K562 (cell line): Measurements from ENCODE around the gene SLC23A2. TPM values are rescaled to one million over a fixed set of nuclear protein-coding genes. Genes with fewer than 3 reads are reported as not detected.
"Not testable (repeated sequence)": the region's sequence is repeated elsewhere in the genome, so short reads cannot be mapped to it uniquely, and the experiment has no call there.

ENCODE experiments used
- ATAC-seq: fragments of 200-7000 bp; cut with Tn5 transposase; 3 replicates; pipeline ENCODE4 v1.9.1; 2020; ENCODE audit warnings: moderate library complexity
- BruUV-seq: library from RNA; stranded (reverse); fragments of 400-500 nt; replicated peaks from 2 replicates; lab custom pipeline; 2021; lab: Mats Ljungman, UMichigan
- CTCF ChIA-PET: fragments of 300-600 bp; formaldehyde crosslinking; extraction: SDS; loops from one replicate; lab custom pipeline; 2021; ENCODE audit warnings: low intra/inter-chr PET ratio; lab: Yijun Ruan, JAX
- POLR2A ChIA-PET: fragments of 300-600, 350-650 bp; sonication (Branson Sonifier 250); formaldehyde crosslinking; extraction: SDS; loops from one replicate; lab custom pipeline; 2021; ENCODE audit warnings: antibody characterized with exemption, inconsistent platforms; lab: Yijun Ruan, JAX
- DNase-seq, 4 experiments: peaks; one replicate each; pipeline versions ENCODE4 v3.0.0 to v3.0.0-alpha.2; 2011 to 2018; ENCODE audit warnings: low spot score in 3 of 4, mixed read lengths in 3 of 4; ENCODE audit errors: extremely low read depth in 1 of 4
- FAIRE-seq: peaks from 2 replicates; lab custom pipeline; 2011; peaks lifted over from hg19 to GRCh38; lab: Jason Lieb, UNC
- H2AFZ ChIP-seq: 2 replicates; pipeline ENCODE4 v1.6.0; 2011; ENCODE audit warnings: low read depth, low read length, control low read depth, inconsistent platforms
- H3K27ac ChIP-seq: fragments of 200-600 bp; 3 replicates; pipeline ENCODE4 v1.8.0; 2011; ENCODE audit warnings: low read depth, mild to moderate bottlenecking, control low read depth, inconsistent platforms, low read length, moderate library complexity, mixed read lengths; ENCODE audit errors: extremely low read depth
- H3K27me3 ChIP-seq, 2 experiments: fragments of 300-600 bp in 1 of 2; 2 replicates in 1 of 2; 3 replicates in 1 of 2; pipeline versions ENCODE4 v1.6.0 to v1.8.0; 2011; ENCODE audit warnings: inconsistent platforms in 2 of 2, low read length in 2 of 2, mild to moderate bottlenecking in 1 of 2, mixed read lengths in 1 of 2, moderate library complexity in 1 of 2; ENCODE audit not compliant: control insufficient read depth in 2 of 2, insufficient read depth in 2 of 2
- H3K36me3 ChIP-seq: fragments of 300-600 bp; 3 replicates; pipeline ENCODE4 v1.8.0; 2011; ENCODE audit warnings: mild to moderate bottlenecking, low read length, inconsistent platforms; ENCODE audit not compliant: control insufficient read depth, insufficient read depth
- H3K4me1 ChIP-seq, 2 experiments: fragments of 200-600 bp in 1 of 2; replicated peaks in 1 of 2; 2 replicates in 1 of 2; 3 replicates in 1 of 2; pipeline versions ENCODE4 v1.5.1 to v1.8.0; 2011; ENCODE audit warnings: inconsistent platforms in 2 of 2, low read length in 2 of 2, mild to moderate bottlenecking in 1 of 2, mixed read lengths in 1 of 2, moderate library complexity in 1 of 2; ENCODE audit not compliant: control insufficient read depth in 2 of 2, insufficient read depth in 2 of 2
- H3K4me2 ChIP-seq: 2 replicates; pipeline ENCODE4 v1.6.1; 2011; ENCODE audit warnings: low read length, control low read depth, inconsistent platforms, mixed read lengths; ENCODE audit not compliant: insufficient read depth
- H3K4me3 ChIP-seq: fragments of 200-600 bp; sonication (generic), shearing (Covaris generic); 2 replicates; pipeline ENCODE4 v1.5.1; 2016; ENCODE audit warnings: control low read depth, inconsistent platforms
- H3K79me2 ChIP-seq: fragments of 200-600 bp; 3 replicates; pipeline ENCODE4 v1.8.0; 2011; ENCODE audit warnings: low read length, inconsistent platforms; ENCODE audit not compliant: control insufficient read depth, insufficient read depth
- H3K9ac ChIP-seq, 2 experiments: 2 replicates each; pipeline versions ENCODE4 v1.6.0 to v1.6.1; 2011; ENCODE audit warnings: low read depth in 2 of 2, low read length in 2 of 2, control low read depth in 1 of 2, inconsistent platforms in 1 of 2, mild to moderate bottlenecking in 1 of 2, mixed read lengths in 1 of 2; ENCODE audit not compliant: insufficient read depth in 1 of 2
- H3K9me1 ChIP-seq: one replicate; pipeline ENCODE4 v1.6.0; 2011; ENCODE audit warnings: inconsistent platforms, mild to moderate bottlenecking, low read length, moderate library complexity; ENCODE audit not compliant: control insufficient read depth, insufficient read depth
- H3K9me3 ChIP-seq: replicated peaks from 2 replicates; pipeline ENCODE4 v1.5.1; 2011; ENCODE audit warnings: low read depth, low read length, inconsistent platforms; ENCODE audit not compliant: control insufficient read depth, insufficient read depth
- H4K20me1 ChIP-seq: replicated peaks from 2 replicates; pipeline ENCODE4 v1.6.1; 2011; ENCODE audit warnings: low read length, inconsistent platforms, mixed read lengths; ENCODE audit not compliant: control insufficient read depth, insufficient read depth
- HNRNPLL ChIP-seq: fragments of 200-400 bp; formaldehyde crosslinking; IDR thresholded peaks from 2 replicates; pipeline ENCODE4 v1.6.1; 2017; ENCODE audit warnings: low read length, low read depth, mild to moderate bottlenecking; ENCODE audit not compliant: poor library complexity, severe bottlenecking
- KDM1A ChIP-seq, 2 experiments: fragments of 450-650 bp; IDR thresholded peaks; 2 replicates each; pipeline ENCODE4 v1.6.1; 2016; ENCODE audit warnings: mild to moderate bottlenecking in 2 of 2
- whole genome bisulfite sequencing: fragments of 100-300 bp; shearing (Covaris generic); methylation state at CpG from one replicate; pipeline ENCODE4 v1.1.6; 2016; ENCODE audit warnings: low coverage, mixed read lengths; ENCODE audit not compliant: insufficient coverage; ENCODE audit errors: missing lambda C conversion rate; 5-methylcytosine and 5-hydroxymethylcytosine counted together
- in situ Hi-C: fragments of 300-500 bp; cut with MboI; formaldehyde crosslinking; loops from 4 replicates; pipeline ENCODE4 v1.15.0; 2018; ENCODE audit warnings: inconsistent platforms, mixed read lengths
- intact Hi-C: fragments of 100-400 bp; cut with micrococcal nuclease; formaldehyde crosslinking; loops from 2 replicates; pipeline ENCODE4 v1.14.2; 2022
- polyA plus RNA-seq, 8 experiments: library from polyadenylated mRNA; depleted of rRNA in 4 of 8; stranded (reverse) in 5 of 8; unstranded in 3 of 8; fragments of >200 nt; fragmentation: Nextera tagmentation in 2 of 8; fragmentation: Illumina TruSeq in 1 of 8; extraction: Ambion mirVana in 2 of 8; extraction: Trizol in 1 of 8; gene quantifications; 2 replicates each; pipeline versions ENCODE4 v1.2.1 to v1.2.3, GENCODE V29; 2011 to 2014; ENCODE audit warnings: inconsistent platforms in 1 of 8, missing spikeins in 1 of 8
- total RNA-seq, 7 experiments: library from RNA; depleted of rRNA in 6 of 7; stranded (reverse); fragments of >200 nt in 6 of 7; fragmentation: Illumina TruSeq in 2 of 7; extraction: Trizol in 2 of 7; gene quantifications; 2 replicates each; pipeline versions ENCODE4 v1.2.1 to v1.2.3, GENCODE V29; 2011 to 2021; ENCODE audit warnings: low replicate concordance in 1 of 7

SLC23A2 gene
- total and polyA plus RNA-seq, 9 of the 15 experiments (the other 6 are each of a cell fraction or from before 2014, with no cell fraction given), result 0.39 to 6.7 (median 3.2) TPM

GRCh38 chr20:4878099-4878498 lies 123.2 kb downstream of the SLC23A2 start:
- H3K9me1 ChIP-seq, H3K4me2 ChIP-seq, H3K27ac ChIP-seq, intact Hi-C loops, H3K79me2 ChIP-seq, H3K9ac ChIP-seq, FAIRE-seq, H3K36me3 ChIP-seq, ATAC-seq, H3K27me3 ChIP-seq, BruUV-seq, H3K9me3 ChIP-seq, H4K20me1 ChIP-seq, DNase-seq, POLR2A ChIA-PET, H3K4me1 ChIP-seq, in situ Hi-C loops, H3K4me3 ChIP-seq, CTCF ChIA-PET, H2AFZ ChIP-seq: not testable (repeated sequence)
- 63% methylated on average over 5 of the region's 5 CpGs for WGBS
- TF ChIP-seq KDM1A (IDR thresholded peaks at IDR 0.05), result 0 out of 4 replicates have a peak, but pooled peaks of 1 of the 2 experiments have one; percentile 13

GRCh38 chr20:4876731-4877130 lies 124.6 kb downstream of the SLC23A2 start:
- no peak for DNase-seq
- H3K9me3 ChIP-seq, result no peaks in the 10 kb centered on the region
- POLR2A ChIA-PET, result interaction anchor here (1.3 kb wide), 1 partner anchor 13 kb away, joined by 3 read pairs; no protein-coding TSS in a partner anchor
- no peak overlapping the region for H3K9ac ChIP-seq
- no TSS peak for BruUV-seq
- H3K79me2 ChIP-seq, result no peaks in the 10 kb centered on the region
- no peak overlapping the region for H2AFZ ChIP-seq
- no peak overlapping the region for H3K27ac ChIP-seq
- H3K27me3 ChIP-seq, result no peaks in the 10 kb centered on the region
- WGBS, result 40% methylated on average over 5 of the region's 5 CpGs
- CTCF ChIA-PET, result no interaction called here
- no peak for TF ChIP-seq HNRNPLL
- no peak for FAIRE-seq
- H3K4me1 ChIP-seq, result no peaks in the 10 kb centered on the region
- in situ Hi-C loops, result no loop called here
- no peaks in the 10 kb centered on the region for H4K20me1 ChIP-seq
- peaks cover 5% of the 10 kb centered on the region; the same call in 1 of the 3 replicates for H3K36me3 ChIP-seq
- H3K4me2 ChIP-seq, result no peak overlapping the region
- no peak for ATAC-seq
- H3K9me1 ChIP-seq, result no peaks in the 10 kb centered on the region
- H3K4me3 ChIP-seq, result no peak overlapping the region
- intact Hi-C loops, result no loop called here
